Measurements from ENCODE around the gene METRNL. TPM values are rescaled to one million over a fixed set of nuclear protein-coding genes. Genes with fewer than 3 reads are reported as not detected.
"Not testable (repeated sequence)": the region's sequence is repeated elsewhere in the genome, so short reads cannot be mapped to it uniquely, and the experiment has no call there.

The METRNL gene
- total RNA-seq, 1 donor from 2014 or later = 10.3 TPM

- intact Hi-C loops (cut with micrococcal nuclease) = no loop called here
Observed at GRCh38 chr17:83065660-83066542, 13.5 kb upstream of the METRNL start.

GRCh38 chr17:83066543-83066890, 12.9 kb upstream of the METRNL start:
- intact Hi-C loops (cut with micrococcal nuclease) = not testable (repeated sequence)

- intact Hi-C loops (cut with micrococcal nuclease) = no loop called here
Observed at GRCh38 chr17:83067071-83067717, 12.2 kb upstream of the METRNL start.

- intact Hi-C loops (cut with micrococcal nuclease) = no loop called here
Observed at GRCh38 chr17:83067718-83068261, 11.6 kb upstream of the METRNL start.

- intact Hi-C loops (cut with micrococcal nuclease) = no loop called here
Observed at GRCh38 chr17:83068641-83069570, 10.5 kb upstream of the METRNL start.

GRCh38 chr17:83069571-83069906, 9.9 kb upstream of the METRNL start:
- intact Hi-C loops (cut with micrococcal nuclease) = no loop called here

- intact Hi-C loops (cut with micrococcal nuclease) = no loop called here
Observed at GRCh38 chr17:83069931-83070742, 9.3 kb upstream of the METRNL start.

- intact Hi-C loops (cut with micrococcal nuclease) = no loop called here
Observed at GRCh38 chr17:83070800-83071341, 8.5 kb upstream of the METRNL start.

GRCh38 chr17:83071365-83071764, 8.0 kb upstream of the METRNL start:
- intact Hi-C loops (cut with micrococcal nuclease) = no loop called here

GRCh38 chr17:83071966-83072562, 7.3 kb upstream of the METRNL start:
- intact Hi-C loops (cut with micrococcal nuclease) = no loop called here

GRCh38 chr17:83072600-83073358, 6.6 kb upstream of the METRNL start:
- intact Hi-C loops (cut with micrococcal nuclease) = no loop called here

- intact Hi-C loops (cut with micrococcal nuclease) = no loop called here
Observed at GRCh38 chr17:83073389-83074063, 5.9 kb upstream of the METRNL start.

GRCh38 chr17:83074486-83075223, 4.8 kb upstream of the METRNL start:
- intact Hi-C loops (cut with micrococcal nuclease) = no loop called here

- intact Hi-C loops (cut with micrococcal nuclease) = no loop called here
Observed at GRCh38 chr17:83075270-83075880, 4.0 kb upstream of the METRNL start.

GRCh38 chr17:83076938-83077337, 2.5 kb upstream of the METRNL start:
- intact Hi-C loops (cut with micrococcal nuclease) = no loop called here

- intact Hi-C loops (cut with micrococcal nuclease) = no loop called here
Observed at GRCh38 chr17:83077411-83077810, 2.0 kb upstream of the METRNL start.

GRCh38 chr17:83077939-83078338, 1.5 kb upstream of the METRNL start:
- intact Hi-C loops (cut with micrococcal nuclease) = no loop called here
